ENCODE results near the gene POU3F1. TPM values are rescaled to one million over a fixed set of nuclear protein-coding genes. Genes with fewer than 3 reads are reported as not detected.
"Not testable (repeated sequence)": the region's sequence is repeated elsewhere in the genome, so short reads cannot be mapped to it uniquely, and the experiment has no call there.

Gene POU3F1
- polyA plus RNA-seq, 3 donors = 0.79 to 1.7 (median 0.91) TPM

- no peak for DNase-seq (ENCODE audit: extremely low read depth in 1 of 11, low read depth in 9 of 11, low spot score in 4 of 11)
Observed at GRCh38 chr1:38037221-38037939, 9.2 kb downstream of the POU3F1 start.

GRCh38 chr1:38034871-38035270, 11.7 kb downstream of the POU3F1 start:
- no peak for DNase-seq (ENCODE audit: extremely low read depth in 1 of 11, low read depth in 9 of 11, low spot score in 4 of 11)

DNA sequence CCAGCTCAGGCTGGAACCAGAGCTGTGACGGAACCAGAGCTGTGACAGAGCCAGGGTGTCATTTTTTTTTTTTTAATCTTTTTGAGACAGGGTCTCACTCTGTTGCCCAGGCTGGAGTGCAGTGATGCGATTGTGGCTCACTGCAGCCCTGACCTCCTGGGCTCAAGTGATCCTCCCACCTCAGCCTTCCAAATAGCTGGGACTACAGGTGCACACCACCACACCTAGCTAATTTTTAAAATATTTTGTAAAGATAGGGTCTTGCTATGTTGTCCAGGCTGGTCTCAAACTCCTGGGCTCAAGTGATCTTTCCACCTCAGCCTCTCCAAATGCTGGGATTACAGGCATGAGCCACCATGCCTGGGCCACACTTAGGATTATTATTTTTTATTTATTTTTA, 13.6 kb downstream of the POU3F1 start:
- DNase-seq (ENCODE audit: extremely low read depth in 1 of 11, low read depth in 9 of 11, low spot score in 4 of 11) = not testable (repeated sequence)

DNA sequence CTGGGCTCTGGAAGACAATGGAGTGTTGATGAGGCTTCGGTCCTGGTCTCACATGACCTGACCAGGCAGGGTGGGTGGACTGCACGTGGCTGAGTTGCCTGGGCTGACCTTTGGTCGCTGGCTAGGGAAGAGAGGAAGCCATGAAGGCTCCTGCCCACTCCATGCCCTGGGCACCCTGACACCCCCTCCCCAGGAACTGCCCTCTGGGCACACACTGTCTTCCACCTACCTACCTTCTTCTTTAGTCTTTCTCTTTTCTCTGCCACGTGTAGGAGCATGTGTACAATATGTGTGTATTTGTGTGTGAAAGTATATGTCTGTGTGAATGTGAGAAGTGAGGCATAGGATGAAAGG, 15.1 kb downstream of the POU3F1 start:
- DNase-seq (ENCODE audit: extremely low read depth in 1 of 11, low read depth in 9 of 11, low spot score in 4 of 11) = no peak

DNA sequence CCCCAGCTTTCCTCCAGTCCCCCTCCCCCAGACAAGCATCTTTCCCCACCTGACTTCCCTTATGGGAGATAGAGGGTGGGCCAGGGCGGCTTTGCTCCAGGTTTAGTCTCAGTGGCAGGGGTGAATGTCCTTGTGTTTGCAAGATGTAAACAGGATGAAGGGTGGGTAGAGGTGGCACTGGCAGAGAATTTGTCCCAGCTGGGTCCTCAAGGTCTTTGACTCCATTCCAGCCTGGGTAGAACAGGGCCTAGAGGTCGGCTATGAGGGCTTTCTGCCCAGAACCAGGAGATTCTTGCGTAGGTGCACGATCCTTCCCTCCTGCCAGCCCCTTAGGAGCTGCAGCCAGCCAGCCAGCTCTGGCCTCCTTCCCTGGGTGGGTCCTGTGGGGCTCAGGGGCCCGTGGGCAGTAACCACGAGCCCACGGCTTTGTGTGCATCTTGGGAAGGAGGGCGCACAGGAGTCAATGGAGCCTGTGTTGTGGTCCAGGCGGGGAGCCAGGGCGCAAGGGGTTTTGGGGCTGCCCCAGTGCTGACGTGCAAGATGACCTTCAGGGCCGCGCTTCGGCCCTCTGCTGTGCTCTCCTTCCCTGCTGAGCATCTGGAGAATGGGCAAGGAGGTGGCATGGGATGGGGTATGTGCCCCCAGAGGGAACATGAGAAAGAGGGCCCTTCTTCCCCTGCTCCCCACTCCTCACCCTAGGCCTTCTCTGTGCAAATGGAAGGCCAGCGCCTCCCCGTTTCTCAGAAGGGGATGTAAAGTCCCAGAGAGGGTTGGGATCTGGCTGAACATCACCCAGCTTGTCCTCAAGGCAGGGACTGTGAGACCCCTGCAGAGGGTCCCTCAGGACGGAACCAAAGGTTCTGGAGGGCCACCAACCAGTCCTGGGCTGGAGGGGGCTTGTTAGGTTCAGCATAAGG, 15.7 kb downstream of the POU3F1 start:
- DNase-seq (ENCODE audit: extremely low read depth in 1 of 11, low read depth in 9 of 11, low spot score in 4 of 11) = no peak

GRCh38 chr1:38029685-38030511, 16.7 kb downstream of the POU3F1 start:
- no peak for DNase-seq (ENCODE audit: extremely low read depth in 1 of 11, low read depth in 9 of 11, low spot score in 4 of 11)

DNA sequence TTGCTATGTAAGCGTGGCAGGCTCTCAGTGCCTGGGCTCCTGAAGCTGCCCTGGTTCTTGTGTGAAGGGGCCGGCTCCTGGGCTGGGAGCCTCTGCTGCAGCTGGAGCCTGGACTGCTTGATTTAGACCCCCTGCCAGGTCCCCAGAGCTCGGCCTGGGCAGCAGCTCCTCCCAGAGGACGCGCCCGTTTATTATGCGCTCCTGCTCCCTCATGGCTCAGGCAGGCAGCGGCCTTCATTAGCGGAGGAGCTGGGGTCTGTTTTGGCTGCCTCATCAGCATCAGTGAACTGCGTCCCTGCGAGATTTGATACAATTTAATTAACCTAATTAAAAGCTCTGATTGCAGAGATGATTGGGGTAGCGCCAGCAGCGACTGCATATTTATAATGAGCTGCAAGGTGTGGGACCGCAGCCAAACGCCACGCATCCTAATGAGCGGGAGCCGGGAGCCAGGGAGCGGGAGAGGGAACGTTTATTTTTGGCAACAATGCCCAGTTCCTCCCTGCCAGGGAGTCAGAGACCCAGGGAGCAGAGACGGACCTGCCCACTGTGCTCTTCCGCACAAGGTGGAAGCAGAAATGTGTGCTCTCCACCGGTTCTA, 17.4 kb downstream of the POU3F1 start:
- DNase-seq (ENCODE audit: extremely low read depth in 1 of 11, low read depth in 9 of 11, low spot score in 4 of 11) = no peak

- DNase-seq (ENCODE audit: extremely low read depth in 1 of 11, low read depth in 9 of 11, low spot score in 4 of 11) = no peak
Observed at GRCh38 chr1:38028671-38029070, 17.9 kb downstream of the POU3F1 start.

GRCh38 chr1:38028105-38028591, 18.4 kb downstream of the POU3F1 start:
- DNase-seq (ENCODE audit: extremely low read depth in 1 of 11, low read depth in 9 of 11, low spot score in 4 of 11) = no peak

- DNase-seq (ENCODE audit: extremely low read depth in 1 of 11, low read depth in 9 of 11, low spot score in 4 of 11) = no peak
Observed at GRCh38 chr1:38027201-38028104, 19.1 kb downstream of the POU3F1 start.

DNA sequence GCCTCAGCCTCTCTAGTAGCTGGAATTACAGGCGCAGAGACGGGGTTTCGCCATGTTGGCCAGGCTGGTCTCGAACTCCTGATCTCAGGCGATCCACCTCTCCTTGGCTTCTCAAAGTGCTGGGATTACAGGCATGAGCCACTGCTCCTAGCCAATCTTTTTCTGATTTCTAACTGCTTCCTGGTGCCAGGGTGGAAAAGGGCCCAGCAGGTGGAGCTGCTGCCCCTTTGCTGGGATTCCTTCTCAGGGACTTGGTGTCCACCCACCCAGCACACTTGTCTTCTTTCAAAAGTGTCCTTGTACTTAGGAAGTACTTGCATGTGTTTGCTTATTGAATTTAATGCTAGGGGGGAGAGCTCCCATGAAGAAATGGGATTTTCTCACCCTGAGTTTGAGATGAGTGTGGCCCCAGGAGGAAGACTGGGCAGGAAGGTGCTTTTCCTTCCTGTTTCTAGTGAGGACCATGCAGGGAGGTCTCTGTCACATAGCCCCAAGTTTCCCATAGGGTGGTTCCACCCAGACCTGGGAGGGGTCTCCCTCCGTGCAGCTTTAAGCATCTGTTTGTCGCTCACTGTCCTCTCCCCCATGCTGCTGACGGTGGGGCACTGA, 19.9 kb downstream of the POU3F1 start:
- DNase-seq (ENCODE audit: extremely low read depth in 1 of 11, low read depth in 9 of 11, low spot score in 4 of 11) = no peak

DNA sequence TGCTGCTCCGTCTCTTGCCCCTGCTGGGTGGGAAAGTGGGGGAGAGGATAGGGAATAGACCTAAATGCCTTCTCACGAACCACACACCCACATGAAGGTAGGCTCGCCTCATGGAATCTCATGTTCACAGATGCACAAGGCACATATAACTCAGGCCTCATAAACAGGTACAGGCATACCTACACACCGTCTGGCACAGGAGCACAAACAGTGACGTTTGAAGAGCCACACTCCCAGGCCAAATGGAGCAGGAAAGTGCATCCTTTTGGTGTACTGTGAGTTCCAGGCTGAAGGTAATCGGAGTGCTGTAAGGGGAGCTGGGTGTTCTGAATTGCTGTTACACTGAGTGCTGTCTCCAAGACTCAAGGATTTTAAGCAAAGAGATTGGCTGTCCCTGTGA, 20.9 kb downstream of the POU3F1 start:
- no peak for DNase-seq (ENCODE audit: extremely low read depth in 1 of 11, low read depth in 9 of 11, low spot score in 4 of 11)

- no peak for DNase-seq (ENCODE audit: extremely low read depth in 1 of 11, low read depth in 9 of 11, low spot score in 4 of 11)
Observed at GRCh38 chr1:38025233-38025632, 21.4 kb downstream of the POU3F1 start.

GRCh38 chr1:38022810-38023209, 23.8 kb downstream of the POU3F1 start:
- no peak for DNase-seq (ENCODE audit: extremely low read depth in 1 of 11, low read depth in 9 of 11, low spot score in 4 of 11)

- no peak for DNase-seq (ENCODE audit: extremely low read depth in 1 of 11, low read depth in 9 of 11, low spot score in 4 of 11)
Observed at GRCh38 chr1:38021969-38022368, 24.6 kb downstream of the POU3F1 start.

GRCh38 chr1:38020396-38020795, 26.2 kb downstream of the POU3F1 start:
- DNase-seq (ENCODE audit: extremely low read depth in 1 of 11, low read depth in 9 of 11, low spot score in 4 of 11) = no peak

DNA sequence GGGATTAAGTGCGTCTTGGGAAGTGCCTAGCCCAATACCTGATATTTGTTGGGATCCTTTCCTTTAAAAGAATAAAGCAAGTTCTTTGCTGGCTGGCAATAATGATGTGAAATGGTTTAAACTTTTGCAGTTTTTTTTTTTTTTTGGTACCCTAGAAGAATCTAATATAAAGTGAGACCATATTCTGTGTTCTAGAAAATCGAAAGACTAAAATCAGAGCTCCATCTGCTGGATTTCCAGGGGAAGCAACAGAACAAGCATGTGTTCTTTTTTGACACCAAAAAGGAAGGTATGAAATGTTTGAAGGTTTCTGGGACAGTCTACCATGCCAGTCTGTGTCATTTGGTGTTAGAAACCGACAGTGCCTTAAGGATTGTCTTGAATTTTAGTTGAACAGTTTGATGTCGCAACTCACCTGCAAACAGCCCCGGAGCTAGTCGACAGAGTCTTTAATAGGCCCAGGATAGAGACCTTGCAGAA, 27.7 kb downstream of the POU3F1 start:
- no peak for DNase-seq (ENCODE audit: extremely low read depth in 1 of 11, low read depth in 9 of 11, low spot score in 4 of 11)

All from renal cortex interstitium (tissue), 11 donors.